ENCODE data around the gene NXPH1.

- TF ChIP-seq CTCF (IDR thresholded peaks at IDR 0.05) (no peak), POLR2A (IDR thresholded peaks at IDR 0.05) (no peak), EP300 (IDR thresholded peaks at IDR 0.05) (no peak)
These were observed 66.9 kb downstream of the NXPH1 start for GRCh38 chr7:8500286-8500685.
